Fibroblast of skin of abdomen (primary cell): ENCODE data around the gene DKK3.
A peak's percentile ranks its signal among the peaks of the same experiment; 100 is the strongest.

Experiments used
- DNase-seq: peaks from one replicate; pipeline ENCODE4 v3.0.0-alpha.2; 2013

Gene DKK3

GRCh38 chr11:11981364-11981763, 27.1 kb downstream of the DKK3 start:
- no peak for DNase-seq

- DNase-seq, result peak; percentile 54
Observed at GRCh38 chr11:11980841-11981308, 27.6 kb downstream of the DKK3 start.

GRCh38 chr11:11980200-11980599, 28.2 kb downstream of the DKK3 start:
- DNase-seq, result no peak

GRCh38 chr11:11979488-11980117, 28.8 kb downstream of the DKK3 start:
- peak; percentile 66 for DNase-seq

- peak; percentile 64 for DNase-seq
Observed at GRCh38 chr11:11978792-11979487, 29.5 kb downstream of the DKK3 start.

GRCh38 chr11:11978098-11978637, 30.3 kb downstream of the DKK3 start:
- DNase-seq, result no peak

GRCh38 chr11:11977206-11977938, 31.1 kb downstream of the DKK3 start:
- DNase-seq, result peak; percentile 97

- DNase-seq, result no peak
Observed at GRCh38 chr11:11976481-11977127, 31.8 kb downstream of the DKK3 start.

- no peak for DNase-seq
Observed at GRCh38 chr11:11975201-11976092, 33.0 kb downstream of the DKK3 start.

GRCh38 chr11:11973866-11974265, 34.6 kb downstream of the DKK3 start:
- DNase-seq, result peak; percentile 64

GRCh38 chr11:11973361-11973800, 35.0 kb downstream of the DKK3 start:
- DNase-seq, result peak; percentile 83

GRCh38 chr11:11972730-11973341, 35.6 kb downstream of the DKK3 start:
- DNase-seq, result no peak

GRCh38 chr11:11971906-11972547, 36.4 kb downstream of the DKK3 start:
- no peak for DNase-seq

- DNase-seq, result no peak
Observed at GRCh38 chr11:11970556-11970955, 37.9 kb downstream of the DKK3 start.

GRCh38 chr11:11969380-11970215, 38.8 kb downstream of the DKK3 start:
- no peak for DNase-seq

GRCh38 chr11:11968511-11969280, 39.7 kb downstream of the DKK3 start:
- DNase-seq, result peak; percentile 95

GRCh38 chr11:11967669-11968510, 40.5 kb downstream of the DKK3 start:
- DNase-seq, result no peak
